Stimulated activated naive CD4-positive, alpha-beta T cell (primary cell): Measurements from ENCODE around the gene RFXAP.

ENCODE experiments used
- DNase-seq, 6 experiments: peaks; one replicate each; lab custom pipeline; 2025; lab: John Stamatoyannopoulos, UW

RFXAP gene

GRCh38 chr13:36817996-36818803 is 822 bp upstream of the RFXAP start:
- no peak for DNase-seq

- DNase-seq, result peak in 1 of 6 experiments; percentile 37
These were observed 693 bp downstream of the RFXAP start for GRCh38 chr13:36819739-36820090.

- no peak for DNase-seq
These were observed 1.2 kb downstream of the RFXAP start for GRCh38 chr13:36820222-36820621.

GRCh38 chr13:36822785-36823184 is 3.8 kb downstream of the RFXAP start:
- no peak for DNase-seq

GRCh38 chr13:36829753-36830152 is 10.7 kb downstream of the RFXAP start:
- no peak for DNase-seq

- DNase-seq, result no peak
These were observed 12.3 kb downstream of the RFXAP start for GRCh38 chr13:36831291-36831690.

GRCh38 chr13:36834299-36834698 is 15.3 kb downstream of the RFXAP start:
- no peak for DNase-seq

- DNase-seq, result no peak
These were observed 18.5 kb downstream of the RFXAP start for GRCh38 chr13:36837354-36838092.

GRCh38 chr13:36839281-36839680 is 20.3 kb downstream of the RFXAP start:
- no peak for DNase-seq

- DNase-seq, result no peak
These were observed 21.0 kb downstream of the RFXAP start for GRCh38 chr13:36839981-36840380.

- no peak for DNase-seq
These were observed 21.8 kb downstream of the RFXAP start for GRCh38 chr13:36840718-36841250.

GRCh38 chr13:36841391-36841790 is 22.4 kb downstream of the RFXAP start:
- DNase-seq, result no peak

GRCh38 chr13:36847606-36848005 is 28.6 kb downstream of the RFXAP start:
- DNase-seq, result no peak

- no peak for DNase-seq
These were observed 29.4 kb downstream of the RFXAP start for GRCh38 chr13:36848199-36848982.

- DNase-seq, result no peak
These were observed 31.9 kb downstream of the RFXAP start for GRCh38 chr13:36850790-36851438.

GRCh38 chr13:36857253-36857652 is 38.2 kb downstream of the RFXAP start:
- no peak for DNase-seq

- peak in 1 of 6 experiments; percentile 1 for DNase-seq
These were observed 39.3 kb downstream of the RFXAP start for GRCh38 chr13:36858290-36858689.

GRCh38 chr13:36859259-36859658 is 40.2 kb downstream of the RFXAP start:
- DNase-seq, result no peak

- no peak for DNase-seq
These were observed 43.1 kb downstream of the RFXAP start for GRCh38 chr13:36862002-36862685.

GRCh38 chr13:36862722-36863121 is 43.7 kb downstream of the RFXAP start:
- no peak for DNase-seq

GRCh38 chr13:36865265-36865664 is 46.2 kb downstream of the RFXAP start:
- no peak for DNase-seq
